Measurements from ENCODE around the gene SGMS1.
"Not testable (repeated sequence)": the region's sequence is repeated elsewhere in the genome, so short reads cannot be mapped to it uniquely, and the experiment has no call there.

The SGMS1 gene

GRCh38 chr10:50536617-50537240 is 87.0 kb downstream of the SGMS1 start:
- no peak for DNase-seq (ENCODE audit: low read depth)

GRCh38 chr10:50534748-50535376 is 88.9 kb downstream of the SGMS1 start:
- DNase-seq (ENCODE audit: low read depth), result not testable (repeated sequence)

- DNase-seq (ENCODE audit: low read depth), result no peak
These were observed 90.5 kb downstream of the SGMS1 start for GRCh38 chr10:50533296-50533695.

- DNase-seq (ENCODE audit: low read depth), result no peak
These were observed 92.2 kb downstream of the SGMS1 start for GRCh38 chr10:50531388-50532077.

- no peak for DNase-seq (ENCODE audit: low read depth)
These were observed 94.1 kb downstream of the SGMS1 start for GRCh38 chr10:50529660-50530059.

GRCh38 chr10:50528206-50528605 is 95.5 kb downstream of the SGMS1 start:
- DNase-seq (ENCODE audit: low read depth), result no peak

GRCh38 chr10:50527442-50528043 is 96.2 kb downstream of the SGMS1 start:
- DNase-seq (ENCODE audit: low read depth), result no peak

GRCh38 chr10:50526185-50526584 is 97.6 kb downstream of the SGMS1 start:
- no peak for DNase-seq (ENCODE audit: low read depth)

- no peak for DNase-seq (ENCODE audit: low read depth)
These were observed 100.4 kb downstream of the SGMS1 start for GRCh38 chr10:50523357-50523756.

GRCh38 chr10:50522908-50523307 is 100.8 kb downstream of the SGMS1 start:
- no peak for DNase-seq (ENCODE audit: low read depth)

- DNase-seq (ENCODE audit: low read depth), result no peak
These were observed 103.6 kb downstream of the SGMS1 start for GRCh38 chr10:50520115-50520514.

GRCh38 chr10:50517626-50518025 is 106.1 kb downstream of the SGMS1 start:
- DNase-seq (ENCODE audit: low read depth), result no peak

- DNase-seq (ENCODE audit: low read depth), result no peak
These were observed 107.6 kb downstream of the SGMS1 start for GRCh38 chr10:50516171-50516570.

- DNase-seq (ENCODE audit: low read depth), result no peak
These were observed 108.3 kb downstream of the SGMS1 start for GRCh38 chr10:50515420-50515819.

- DNase-seq (ENCODE audit: low read depth), result no peak
These were observed 108.8 kb downstream of the SGMS1 start for GRCh38 chr10:50514995-50515394.

GRCh38 chr10:50513956-50514355 is 109.8 kb downstream of the SGMS1 start:
- no peak for DNase-seq (ENCODE audit: low read depth)

- DNase-seq (ENCODE audit: low read depth), result no peak
These were observed 110.9 kb downstream of the SGMS1 start for GRCh38 chr10:50512743-50513416.

- no peak for DNase-seq (ENCODE audit: low read depth)
These were observed 111.6 kb downstream of the SGMS1 start for GRCh38 chr10:50512214-50512595.

- no peak for DNase-seq (ENCODE audit: low read depth)
These were observed 112.1 kb downstream of the SGMS1 start for GRCh38 chr10:50511492-50512213.

- no peak for DNase-seq (ENCODE audit: low read depth)
These were observed 113.0 kb downstream of the SGMS1 start for GRCh38 chr10:50510517-50511473.
